ENCODE results near the gene THBS2. TPM values are rescaled to one million over a fixed set of nuclear protein-coding genes. Genes with fewer than 3 reads are reported as not detected.
"Not testable (repeated sequence)": the region's sequence is repeated elsewhere in the genome, so short reads cannot be mapped to it uniquely, and the experiment has no call there.

The THBS2 gene
- total and polyA plus RNA-seq, 3 donors from 2014 or later = 4.8 to 17.9 (median 7.6) TPM

GRCh38 chr6:169199625-169200335 lies 53.9 kb downstream of the THBS2 start:
- H3K36me3 ChIP-seq (ENCODE audit: low read depth, missing control alignments) = no peaks in the 10 kb centered on the region
- no peaks in the 10 kb centered on the region for H3K27me3 ChIP-seq
- no peaks in the 10 kb centered on the region for H3K9me3 ChIP-seq
- TF ChIP-seq CTCF (IDR thresholded peaks at IDR 0.05) (no peak), POLR2A (IDR thresholded peaks at IDR 0.05) (no peak)
- no peaks in the 10 kb centered on the region for H3K4me1 ChIP-seq
- intact Hi-C loops (cut with DNase I; ENCODE audit: low total_unique reads) = no loop called here
- H3K4me3 ChIP-seq = no peak overlapping the region
- 90 to 94% methylated on average over 9 of the region's 9 CpGs for WGBS, 2 donors
- no peak for DNase-seq
- no peak overlapping the region for H3K27ac ChIP-seq

- 95 to 98% methylated on average over 3 of the region's 3 CpGs for WGBS, 2 donors
- TF ChIP-seq CTCF (IDR thresholded peaks at IDR 0.05) (no peak), POLR2A (IDR thresholded peaks at IDR 0.05) (no peak)
- Histone ChIP-seq H3K36me3 (ENCODE audit: low read depth, missing control alignments) (no peaks in the 10 kb centered on the region), H3K27ac (no peak overlapping the region), H3K4me3 (no peak overlapping the region), H3K9me3 (no peaks in the 10 kb centered on the region), H3K4me1 (no peaks in the 10 kb centered on the region), H3K27me3 (no peaks in the 10 kb centered on the region)
- intact Hi-C loops (cut with DNase I; ENCODE audit: low total_unique reads) = no loop called here
- no peak for DNase-seq
Observed at GRCh38 chr6:169198885-169199284, 54.8 kb downstream of the THBS2 start.

- H3K9me3 ChIP-seq; H3K27me3 ChIP-seq; H3K4me1 ChIP-seq; H3K36me3 ChIP-seq (ENCODE audit: low read depth, missing control alignments); DNase-seq; H3K4me3 ChIP-seq; intact Hi-C loops (cut with DNase I; ENCODE audit: low total_unique reads); H3K27ac ChIP-seq: not testable (repeated sequence)
- WGBS, 2 donors = 89 to 90% methylated on average over 15 of the region's 15 CpGs
Observed at GRCh38 chr6:169197929-169198328, 55.7 kb downstream of the THBS2 start.

- H3K9me3 ChIP-seq; H3K4me3 ChIP-seq; H3K36me3 ChIP-seq (ENCODE audit: low read depth, missing control alignments); H3K27me3 ChIP-seq; intact Hi-C loops (cut with DNase I; ENCODE audit: low total_unique reads); H3K27ac ChIP-seq; DNase-seq; H3K4me1 ChIP-seq: not testable (repeated sequence)
- 59 to 97% methylated on average over 2 of the region's 2 CpGs for WGBS, 2 donors
Observed at GRCh38 chr6:169196279-169196678, 57.4 kb downstream of the THBS2 start.

GRCh38 chr6:169194737-169195136 lies 58.9 kb downstream of the THBS2 start:
- DNase-seq = no peak
- no peaks in the 10 kb centered on the region for H3K9me3 ChIP-seq
- 46 to 74% methylated on average over 2 of the region's 2 CpGs for WGBS, 2 donors
- no peaks in the 10 kb centered on the region for H3K27me3 ChIP-seq
- H3K36me3 ChIP-seq (ENCODE audit: low read depth, missing control alignments) = no peaks in the 10 kb centered on the region
- no peaks in the 10 kb centered on the region for H3K4me1 ChIP-seq
- intact Hi-C loops (cut with DNase I; ENCODE audit: low total_unique reads) = no loop called here
- H3K27ac ChIP-seq = no peak overlapping the region
- TF ChIP-seq CTCF (IDR thresholded peaks at IDR 0.05) = no peak
- no peak for TF ChIP-seq POLR2A (IDR thresholded peaks at IDR 0.05)
- no peak overlapping the region for H3K4me3 ChIP-seq

GRCh38 chr6:169190970-169191369 lies 62.7 kb downstream of the THBS2 start:
- no peaks in the 10 kb centered on the region for H3K9me3 ChIP-seq
- peak overlapping the region in 1 of 2 donors; percentile 28 for H3K27ac ChIP-seq
- no peak for DNase-seq
- H3K27me3 ChIP-seq = no peaks in the 10 kb centered on the region
- WGBS, 2 donors = 69 to 78% methylated on average over 8 of the region's 8 CpGs
- TF ChIP-seq POLR2A (IDR thresholded peaks at IDR 0.05) (no peak), CTCF (IDR thresholded peaks at IDR 0.05) (no peak)
- no peak overlapping the region for H3K4me3 ChIP-seq
- intact Hi-C loops (cut with DNase I; ENCODE audit: low total_unique reads) = no loop called here
- no peaks in the 10 kb centered on the region for H3K36me3 ChIP-seq (ENCODE audit: low read depth, missing control alignments)
- no peaks in the 10 kb centered on the region for H3K4me1 ChIP-seq
